ENCODE results near the gene PTPRG.

The PTPRG gene

DNA sequence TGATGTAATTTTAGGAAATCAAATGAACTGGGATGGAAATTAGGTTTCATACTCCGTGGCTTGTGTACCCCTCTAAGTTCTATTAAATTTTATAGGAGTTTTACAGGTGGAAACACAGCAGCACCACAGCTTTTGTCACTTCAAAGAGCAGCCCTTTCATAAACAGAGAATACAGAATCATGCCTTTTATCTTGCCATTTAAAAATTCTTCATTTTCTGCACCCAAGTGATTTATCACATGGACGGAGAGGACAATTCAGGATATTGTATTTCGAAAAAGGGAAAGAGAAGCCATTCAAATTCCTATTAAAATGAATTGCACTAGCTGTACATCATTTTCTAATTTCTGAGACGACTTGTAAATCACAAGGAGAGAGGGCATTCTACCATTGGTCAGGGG, 245.4 kb downstream of the PTPRG start:
- TF ChIP-seq, protein P1, sequence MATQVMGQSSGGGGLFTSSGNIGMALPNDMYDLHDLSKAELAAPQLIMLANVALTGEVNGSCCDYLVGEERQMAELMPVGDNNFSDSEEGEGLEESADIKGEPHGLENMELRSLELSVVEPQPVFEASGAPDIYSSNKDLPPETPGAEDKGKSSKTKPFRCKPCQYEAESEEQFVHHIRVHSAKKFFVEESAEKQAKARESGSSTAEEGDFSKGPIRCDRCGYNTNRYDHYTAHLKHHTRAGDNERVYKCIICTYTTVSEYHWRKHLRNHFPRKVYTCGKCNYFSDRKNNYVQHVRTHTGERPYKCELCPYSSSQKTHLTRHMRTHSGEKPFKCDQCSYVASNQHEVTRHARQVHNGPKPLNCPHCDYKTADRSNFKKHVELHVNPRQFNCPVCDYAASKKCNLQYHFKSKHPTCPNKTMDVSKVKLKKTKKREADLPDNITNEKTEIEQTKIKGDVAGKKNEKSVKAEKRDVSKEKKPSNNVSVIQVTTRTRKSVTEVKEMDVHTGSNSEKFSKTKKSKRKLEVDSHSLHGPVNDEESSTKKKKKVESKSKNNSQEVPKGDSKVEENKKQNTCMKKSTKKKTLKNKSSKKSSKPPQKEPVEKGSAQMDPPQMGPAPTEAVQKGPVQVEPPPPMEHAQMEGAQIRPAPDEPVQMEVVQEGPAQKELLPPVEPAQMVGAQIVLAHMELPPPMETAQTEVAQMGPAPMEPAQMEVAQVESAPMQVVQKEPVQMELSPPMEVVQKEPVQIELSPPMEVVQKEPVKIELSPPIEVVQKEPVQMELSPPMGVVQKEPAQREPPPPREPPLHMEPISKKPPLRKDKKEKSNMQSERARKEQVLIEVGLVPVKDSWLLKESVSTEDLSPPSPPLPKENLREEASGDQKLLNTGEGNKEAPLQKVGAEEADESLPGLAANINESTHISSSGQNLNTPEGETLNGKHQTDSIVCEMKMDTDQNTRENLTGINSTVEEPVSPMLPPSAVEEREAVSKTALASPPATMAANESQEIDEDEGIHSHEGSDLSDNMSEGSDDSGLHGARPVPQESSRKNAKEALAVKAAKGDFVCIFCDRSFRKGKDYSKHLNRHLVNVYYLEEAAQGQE (IDR thresholded peaks at IDR 0.05; ENCODE audit: insufficient read depth in 1 of 2, low read depth in 2 of 2, low read length in 2 of 2) = no peak
- no peak for TF ChIP-seq POLR2AphosphoS5 (IDR thresholded peaks at IDR 0.05; ENCODE audit: low read depth, low read length)
- no peak for TF ChIP-seq TAF1 (IDR thresholded peaks at IDR 0.05; ENCODE audit: borderline replicate concordance, insufficient read depth, low read length)
- TF ChIP-seq SIN3A (IDR thresholded peaks at IDR 0.05; ENCODE audit: borderline replicate concordance, insufficient read depth, low read length) = no peak

DNA sequence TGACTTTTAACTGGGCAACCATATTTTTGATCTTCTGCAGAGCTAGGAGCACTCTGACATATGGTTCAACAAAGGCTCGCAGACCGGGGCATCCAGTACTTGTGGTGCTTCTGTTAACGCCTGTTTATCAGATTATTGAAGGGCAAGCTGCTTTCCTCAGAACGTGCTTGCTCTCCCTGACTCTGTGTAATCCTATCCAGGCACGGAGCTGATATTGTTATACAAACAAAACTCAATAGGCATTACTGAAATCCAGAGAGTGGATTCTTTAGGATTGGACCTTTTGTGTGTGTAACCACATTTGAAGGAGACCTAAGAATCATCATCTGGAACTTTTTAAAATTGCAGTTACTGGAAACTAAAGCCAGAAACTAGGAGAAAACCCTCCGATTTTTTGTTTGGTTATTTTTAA, 246.5 kb downstream of the PTPRG start:
- no peak for TF ChIP-seq TAF1 (IDR thresholded peaks at IDR 0.05; ENCODE audit: borderline replicate concordance, insufficient read depth, low read length)
- TF ChIP-seq, protein P1 (IDR thresholded peaks at IDR 0.05; ENCODE audit: insufficient read depth in 1 of 2, low read depth in 2 of 2, low read length in 2 of 2) = no peak
- no peak for TF ChIP-seq SIN3A (IDR thresholded peaks at IDR 0.05; ENCODE audit: borderline replicate concordance, insufficient read depth, low read length)
- no peak for TF ChIP-seq FOXP2 (optimal IDR thresholded peaks at IDR 0.05; ENCODE audit: borderline replicate concordance, extremely low read depth, extremely low read length, insufficient read depth)
- no peak for TF ChIP-seq POLR2AphosphoS5 (IDR thresholded peaks at IDR 0.05; ENCODE audit: low read depth, low read length)

DNA sequence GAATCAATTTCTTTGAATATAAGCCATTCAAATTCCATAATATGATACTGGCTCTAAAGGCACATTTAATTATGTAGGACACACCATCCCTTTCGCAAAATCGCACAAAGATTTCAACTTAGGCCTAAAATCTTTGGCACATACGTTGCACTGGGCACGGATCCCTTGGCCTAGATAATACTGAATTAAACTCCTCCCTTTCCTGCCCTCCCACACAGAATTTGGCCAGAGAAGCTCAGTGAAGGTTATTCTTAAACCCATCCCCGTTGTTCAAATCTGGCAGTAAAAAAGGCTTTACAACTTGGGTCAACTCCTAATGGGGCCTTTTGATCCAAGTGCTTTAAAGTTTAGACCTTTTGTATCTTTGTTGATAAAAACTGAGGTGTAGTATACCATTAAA, 247.2 kb downstream of the PTPRG start:
- TF ChIP-seq POLR2AphosphoS5 (IDR thresholded peaks at IDR 0.05; ENCODE audit: low read depth, low read length) = no peak
- TF ChIP-seq TAF1 (IDR thresholded peaks at IDR 0.05; ENCODE audit: borderline replicate concordance, insufficient read depth, low read length) = no peak
- no peak for TF ChIP-seq SIN3A (IDR thresholded peaks at IDR 0.05; ENCODE audit: borderline replicate concordance, insufficient read depth, low read length)
- no peak for TF ChIP-seq FOXP2 (optimal IDR thresholded peaks at IDR 0.05; ENCODE audit: borderline replicate concordance, extremely low read depth, extremely low read length, insufficient read depth)
- TF ChIP-seq, protein P1 (IDR thresholded peaks at IDR 0.05; ENCODE audit: insufficient read depth in 1 of 2, low read depth in 2 of 2, low read length in 2 of 2) = no peak

DNA sequence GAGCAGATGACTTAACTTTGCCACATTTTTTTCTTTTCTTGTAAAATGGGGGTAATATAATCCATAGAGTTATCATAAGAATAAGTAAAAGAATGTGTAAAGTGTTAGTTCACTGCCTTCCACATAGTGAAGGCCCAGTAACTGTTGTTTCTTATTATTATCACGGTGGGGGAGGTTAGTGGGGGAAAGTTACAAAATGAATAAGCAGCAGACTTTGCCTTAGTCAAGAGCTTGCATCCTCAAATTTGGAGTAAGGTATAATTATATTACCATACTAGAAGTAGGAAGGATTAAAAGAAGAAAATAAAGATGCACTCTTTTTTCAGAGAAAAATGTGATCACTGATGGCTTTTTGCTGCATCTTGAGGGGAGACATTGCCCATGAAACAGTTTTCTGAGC, 247.6 kb downstream of the PTPRG start:
- TF ChIP-seq FOXP2 (optimal IDR thresholded peaks at IDR 0.05; ENCODE audit: borderline replicate concordance, extremely low read depth, extremely low read length, insufficient read depth) (no peak), SIN3A (IDR thresholded peaks at IDR 0.05; ENCODE audit: borderline replicate concordance, insufficient read depth, low read length) (no peak), TAF1 (IDR thresholded peaks at IDR 0.05; ENCODE audit: borderline replicate concordance, insufficient read depth, low read length) (no peak)

DNA sequence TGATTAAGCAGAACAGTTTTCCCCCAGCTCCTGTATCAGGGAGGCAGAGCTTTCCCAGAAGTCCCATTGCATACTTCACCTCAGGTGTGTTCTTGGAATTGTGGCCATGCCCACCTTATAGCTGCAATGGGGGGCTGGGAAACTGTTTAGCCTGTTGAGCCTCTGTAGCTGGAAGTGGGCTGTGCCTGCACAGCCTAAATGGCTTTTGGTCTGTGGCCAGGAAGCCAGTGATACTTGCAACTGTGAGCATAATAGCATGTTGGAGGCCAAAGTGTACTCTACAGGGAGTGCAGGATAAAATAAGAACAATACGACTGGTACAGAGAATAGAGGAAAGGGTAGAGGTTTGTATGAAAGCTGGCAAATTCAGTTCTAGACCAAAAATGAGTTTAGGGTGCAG, 248.5 kb downstream of the PTPRG start:
- TF ChIP-seq SIN3A (IDR thresholded peaks at IDR 0.05; ENCODE audit: borderline replicate concordance, insufficient read depth, low read length) (no peak), TAF1 (IDR thresholded peaks at IDR 0.05; ENCODE audit: borderline replicate concordance, insufficient read depth, low read length) (no peak), POLR2AphosphoS5 (IDR thresholded peaks at IDR 0.05; ENCODE audit: low read depth, low read length) (no peak), FOXP2 (optimal IDR thresholded peaks at IDR 0.05; ENCODE audit: borderline replicate concordance, extremely low read depth, extremely low read length, insufficient read depth) (no peak)
- TF ChIP-seq, protein P1 (IDR thresholded peaks at IDR 0.05; ENCODE audit: insufficient read depth in 1 of 2, low read depth in 2 of 2, low read length in 2 of 2) = no peak

Data from PFSK-1 (cell line).